ENCODE measurements around the gene HMGCR. TPM values are rescaled to one million over a fixed set of nuclear protein-coding genes. Genes with fewer than 3 reads are reported as not detected.
A peak's percentile ranks its signal among the peaks of the same experiment; 100 is the strongest.

HMGCR gene
- total RNA-seq, 1 donor: 144 TPM

DNA sequence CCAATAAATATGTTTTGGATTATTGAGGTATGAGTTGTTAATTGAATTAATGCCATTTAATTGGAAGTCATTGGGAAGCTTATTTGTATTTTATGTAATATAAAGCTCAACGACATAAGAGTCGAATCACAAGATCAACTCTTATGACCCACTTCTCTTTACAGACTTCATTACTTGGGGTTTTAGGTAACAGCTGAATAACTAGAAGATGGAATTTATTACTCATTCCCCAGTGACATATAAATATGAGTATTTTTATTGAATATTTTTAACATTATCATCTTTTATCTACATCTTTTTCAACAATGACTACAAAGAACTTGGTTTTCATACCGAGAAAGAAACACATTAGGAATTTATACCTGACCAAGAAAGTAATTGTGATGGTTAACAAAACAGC lies 21.1 kb downstream of the HMGCR start:
- H3K27me3 ChIP-seq (ENCODE audit: insufficient read depth, low read length): no peaks in the 10 kb centered on the region
- no peak overlapping the region for H3K4me3 ChIP-seq (ENCODE audit: insufficient read depth, low read length)
- peaks cover 4% of the 10 kb centered on the region for H3K4me1 ChIP-seq (ENCODE audit: insufficient read depth, low read length)
- DNase-seq (ENCODE audit: insufficient read length, low spot score, missing footprints): no peak
- no peak overlapping the region for H3K4me2 ChIP-seq (ENCODE audit: insufficient read depth, low read length)
- no peaks in the 10 kb centered on the region for H4K20me1 ChIP-seq (ENCODE audit: insufficient read depth, low read length)
- H2AFZ ChIP-seq (ENCODE audit: low read length): no peak overlapping the region
- H3K36me3 ChIP-seq (ENCODE audit: insufficient read depth, low read length): peaks cover 78% of the 10 kb centered on the region
- no peaks in the 10 kb centered on the region for H3K79me2 ChIP-seq (ENCODE audit: insufficient read depth, low read length)
- H3K27ac ChIP-seq (ENCODE audit: low read depth, low read length): peak overlapping the region; percentile 8
- no peak for TF ChIP-seq CTCF (IDR thresholded peaks at IDR 0.05; ENCODE audit: extremely low read depth, low read depth, low read length)
- no peaks in the 10 kb centered on the region for H3K9me3 ChIP-seq (ENCODE audit: low read depth, low read length)

DNA sequence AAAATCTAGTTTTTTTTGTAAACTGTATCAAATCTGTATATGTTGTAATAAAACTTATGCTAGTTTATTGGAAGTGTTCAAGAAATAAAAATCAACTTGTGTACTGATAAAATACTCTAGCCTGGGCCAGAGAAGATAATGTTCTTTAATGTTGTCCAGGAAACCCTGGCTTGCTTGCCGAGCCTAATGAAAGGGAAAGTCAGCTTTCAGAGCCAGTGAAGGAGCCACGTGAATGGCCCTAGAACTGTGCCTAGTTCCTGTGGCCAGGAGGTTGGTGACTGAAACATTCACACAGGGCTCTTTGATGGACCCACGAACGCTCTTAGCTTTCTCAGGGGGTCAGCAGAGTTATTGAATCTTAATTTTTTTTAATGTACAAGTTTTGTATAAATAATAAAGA lies 24.3 kb downstream of the HMGCR start:
- Histone ChIP-seq H2AFZ (ENCODE audit: low read length) (no peak overlapping the region), H3K27ac (ENCODE audit: low read depth, low read length) (no peak overlapping the region), H3K36me3 (ENCODE audit: insufficient read depth, low read length) (peaks cover 53% of the 10 kb centered on the region), H3K4me1 (ENCODE audit: insufficient read depth, low read length) (peaks cover 4% of the 10 kb centered on the region), H3K79me2 (ENCODE audit: insufficient read depth, low read length) (no peaks in the 10 kb centered on the region), H4K20me1 (ENCODE audit: insufficient read depth, low read length) (no peaks in the 10 kb centered on the region), H3K27me3 (ENCODE audit: insufficient read depth, low read length) (no peaks in the 10 kb centered on the region), H3K4me2 (ENCODE audit: insufficient read depth, low read length) (no peak overlapping the region), H3K9me3 (ENCODE audit: low read depth, low read length) (no peaks in the 10 kb centered on the region), H3K4me3 (ENCODE audit: insufficient read depth, low read length) (no peak overlapping the region)
- DNase-seq (ENCODE audit: insufficient read length, low spot score, missing footprints): no peak
- TF ChIP-seq CTCF (IDR thresholded peaks at IDR 0.05; ENCODE audit: extremely low read depth, low read depth, low read length): no peak

DNA sequence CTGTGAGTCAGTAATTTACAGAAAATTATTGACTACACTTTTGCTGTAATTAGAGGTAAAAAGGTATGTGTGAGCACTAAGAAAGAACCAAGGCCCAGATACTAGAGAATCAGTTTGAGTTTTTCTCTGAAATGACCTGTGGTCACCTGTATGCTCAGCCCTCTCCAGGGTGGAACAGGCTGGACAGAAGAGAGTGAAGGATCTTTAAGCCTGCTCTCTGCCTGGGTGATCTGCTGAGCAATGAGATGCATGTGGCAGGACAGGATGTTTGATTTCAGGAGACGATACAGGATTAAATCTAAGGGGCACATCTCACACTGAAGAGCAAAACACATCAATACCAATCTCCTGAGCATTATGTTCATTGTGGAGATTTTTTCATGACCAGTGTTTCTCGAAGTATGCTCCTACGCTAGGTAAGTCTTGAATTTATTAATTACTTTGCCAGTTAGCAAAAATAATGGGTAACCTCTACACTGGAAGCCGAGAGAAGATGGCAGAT lies 25.5 kb downstream of the HMGCR start:
- Histone ChIP-seq H3K4me2 (ENCODE audit: insufficient read depth, low read length) (no peak overlapping the region), H3K79me2 (ENCODE audit: insufficient read depth, low read length) (no peaks in the 10 kb centered on the region), H3K4me3 (ENCODE audit: insufficient read depth, low read length) (no peak overlapping the region), H4K20me1 (ENCODE audit: insufficient read depth, low read length) (no peaks in the 10 kb centered on the region), H3K4me1 (ENCODE audit: insufficient read depth, low read length) (peaks cover 4% of the 10 kb centered on the region), H3K36me3 (ENCODE audit: insufficient read depth, low read length) (peaks cover 40% of the 10 kb centered on the region), H3K27me3 (ENCODE audit: insufficient read depth, low read length) (no peaks in the 10 kb centered on the region), H2AFZ (ENCODE audit: low read length) (no peak overlapping the region), H3K27ac (ENCODE audit: low read depth, low read length) (no peak overlapping the region), H3K9me3 (ENCODE audit: low read depth, low read length) (no peaks in the 10 kb centered on the region)
- DNase-seq (ENCODE audit: insufficient read length, low spot score, missing footprints): no peak
- TF ChIP-seq CTCF (IDR thresholded peaks at IDR 0.05; ENCODE audit: extremely low read depth, low read depth, low read length): no peak

- Histone ChIP-seq H3K27ac (ENCODE audit: low read depth, low read length) (no peak overlapping the region), H3K4me3 (ENCODE audit: insufficient read depth, low read length) (no peak overlapping the region), H2AFZ (ENCODE audit: low read length) (no peak overlapping the region), H3K27me3 (ENCODE audit: insufficient read depth, low read length) (no peaks in the 10 kb centered on the region), H3K79me2 (ENCODE audit: insufficient read depth, low read length) (no peaks in the 10 kb centered on the region), H3K9me3 (ENCODE audit: low read depth, low read length) (no peaks in the 10 kb centered on the region), H4K20me1 (ENCODE audit: insufficient read depth, low read length) (no peaks in the 10 kb centered on the region), H3K4me2 (ENCODE audit: insufficient read depth, low read length) (no peak overlapping the region), H3K4me1 (ENCODE audit: insufficient read depth, low read length) (peaks cover 2% of the 10 kb centered on the region), H3K36me3 (ENCODE audit: insufficient read depth, low read length) (peaks cover 39% of the 10 kb centered on the region)
- no peak for DNase-seq (ENCODE audit: insufficient read length, low spot score, missing footprints)
- TF ChIP-seq CTCF (IDR thresholded peaks at IDR 0.05; ENCODE audit: extremely low read depth, low read depth, low read length): no peak
Observed at GRCh38 chr5:75363111-75363510, 26.1 kb downstream of the HMGCR start.

Data from osteoblast (primary cell).